GM19351 (cell line): ENCODE measurements around the gene SGO1.
"Not testable (repeated sequence)": the region's sequence is repeated elsewhere in the genome, so short reads cannot be mapped to it uniquely, and the experiment has no call there.

ENCODE experiments used
- ATAC-seq: cut with Tn5 transposase; IDR thresholded peaks from one replicate; pipeline ENCODE4 v1.9.1; 2021; ENCODE audit warnings: mild to moderate bottlenecking, moderate library complexity; ENCODE audit not compliant: unreplicated experiment

The SGO1 gene

DNA sequence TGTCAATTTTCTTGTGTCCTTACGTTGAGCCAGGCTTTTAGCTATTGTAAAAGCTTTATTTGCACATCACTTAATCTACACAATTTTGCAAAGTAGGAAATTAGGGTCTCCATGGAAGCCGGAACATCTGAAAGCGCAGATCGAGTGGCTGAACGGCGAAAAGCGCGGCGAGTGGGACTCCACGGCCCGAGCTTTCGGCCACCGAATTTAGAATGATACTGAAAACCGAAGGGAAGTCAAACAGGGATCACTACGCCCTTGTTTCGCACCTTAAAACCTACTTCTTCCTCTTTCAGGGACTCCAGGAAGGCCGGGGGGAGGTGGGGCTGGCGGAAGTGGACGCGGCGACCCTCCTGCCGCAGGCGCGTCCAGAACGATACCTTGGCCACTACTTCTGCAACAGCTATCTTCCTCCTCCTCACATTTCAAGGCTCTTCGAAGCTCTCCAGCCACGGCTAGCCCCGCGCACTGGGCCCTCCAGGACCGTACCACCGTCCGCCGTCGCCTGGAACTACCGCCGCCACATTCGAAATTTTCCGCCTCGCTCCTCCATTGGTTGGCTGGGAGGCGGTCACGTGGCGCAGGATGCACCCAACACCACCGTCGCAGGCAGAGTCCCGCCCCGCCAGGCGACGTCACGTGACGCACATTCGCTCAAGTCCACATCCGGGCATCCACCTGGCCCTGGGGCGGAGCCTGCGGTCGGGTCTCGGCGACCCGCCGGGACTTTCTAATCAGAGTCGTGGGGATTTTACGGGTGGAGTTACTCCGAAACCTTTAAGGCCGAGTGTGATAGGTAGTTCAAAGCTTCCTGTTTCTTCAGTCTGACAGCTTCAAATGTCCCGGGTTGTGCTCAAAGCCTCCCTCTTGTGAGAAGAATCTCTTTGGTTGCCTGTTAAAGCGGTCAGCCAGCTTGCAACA is at the start of gene SGO1:
Gene SGO1, minus strand, starts transcription at position 528 of the 921 bp plus-strand sequence. CDS start 2,179 bp downstream, outside the sequence.
- ATAC-seq, result peak; percentile 88

DNA sequence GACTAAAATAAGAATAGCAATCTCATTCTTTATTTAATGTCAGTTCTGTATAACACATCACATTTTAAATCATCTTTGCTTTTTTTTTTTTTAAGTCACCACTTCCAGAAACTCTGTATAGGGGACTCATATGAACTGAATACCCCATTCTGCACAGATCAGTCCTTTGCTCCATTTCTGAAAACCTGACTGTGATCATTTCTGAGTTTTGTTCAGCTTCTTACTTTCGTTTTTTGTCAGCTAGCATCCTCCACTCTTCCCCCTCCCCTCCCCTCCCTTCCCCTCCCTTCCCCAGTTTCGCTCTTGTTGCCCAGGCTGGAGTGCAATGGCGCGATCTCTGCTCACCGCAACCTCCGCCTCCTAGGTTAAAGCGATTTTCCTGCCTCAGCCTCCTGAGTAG is 49.8 kb upstream of the SGO1 start:
- ATAC-seq, result no peak

DNA sequence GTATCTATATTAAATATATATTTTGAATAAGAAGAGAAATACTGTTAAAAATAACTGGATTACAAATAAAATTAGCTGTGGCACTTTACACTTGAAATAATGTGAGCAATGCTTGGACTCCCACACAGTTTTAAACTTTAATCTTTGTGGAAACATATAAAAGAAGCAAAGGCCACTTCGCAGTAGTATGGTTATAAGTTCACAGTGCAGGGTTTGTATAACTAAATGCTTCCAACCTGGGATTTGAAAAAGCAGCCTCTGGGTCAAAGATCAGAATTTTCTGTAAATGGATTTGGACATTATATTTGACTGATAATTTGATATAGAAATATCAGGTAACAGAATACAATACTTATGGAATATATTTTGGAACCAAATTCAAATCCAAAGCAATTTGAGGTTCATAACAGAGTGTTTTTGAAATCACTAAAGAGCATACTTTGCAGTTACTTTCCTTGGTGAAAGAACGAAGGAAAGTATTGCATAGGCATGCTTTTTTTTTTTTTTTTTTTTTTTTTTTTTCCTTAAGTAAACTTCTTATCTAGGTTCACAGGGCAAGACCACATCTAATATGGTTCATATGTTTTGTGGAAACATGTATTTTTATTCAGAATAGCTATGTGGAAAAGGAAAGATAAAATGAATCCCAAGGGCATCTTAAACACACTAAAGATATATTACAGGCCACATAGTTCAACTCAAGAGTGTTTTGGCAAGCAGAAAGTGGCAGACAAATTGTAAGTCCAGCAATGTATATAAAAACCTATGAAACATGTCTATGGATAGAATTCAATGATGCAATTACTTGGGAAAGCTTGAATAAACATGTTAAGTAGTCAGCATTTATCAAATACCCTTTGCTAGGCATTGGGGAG is 47.1 kb upstream of the SGO1 start:
- ATAC-seq, result no peak

DNA sequence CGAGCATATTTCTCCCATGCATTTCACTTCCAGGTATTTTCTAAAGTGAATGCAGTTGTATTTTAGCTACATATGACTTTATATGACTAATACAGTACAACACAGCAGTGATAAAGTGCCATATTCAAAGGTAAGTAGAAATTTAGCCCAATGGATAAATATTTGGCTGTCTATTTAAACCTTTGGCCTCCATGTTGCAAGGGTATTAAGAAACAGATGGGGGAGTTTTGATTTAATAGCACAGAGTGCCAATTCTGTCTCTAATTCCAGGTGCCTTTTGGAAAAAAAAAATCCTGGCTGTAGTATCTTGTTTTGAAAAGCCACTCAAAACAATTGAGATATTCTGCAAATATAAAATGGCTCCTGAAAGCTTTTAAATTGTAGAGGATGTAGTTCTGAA is 44.9 kb upstream of the SGO1 start:
- ATAC-seq, result no peak

DNA sequence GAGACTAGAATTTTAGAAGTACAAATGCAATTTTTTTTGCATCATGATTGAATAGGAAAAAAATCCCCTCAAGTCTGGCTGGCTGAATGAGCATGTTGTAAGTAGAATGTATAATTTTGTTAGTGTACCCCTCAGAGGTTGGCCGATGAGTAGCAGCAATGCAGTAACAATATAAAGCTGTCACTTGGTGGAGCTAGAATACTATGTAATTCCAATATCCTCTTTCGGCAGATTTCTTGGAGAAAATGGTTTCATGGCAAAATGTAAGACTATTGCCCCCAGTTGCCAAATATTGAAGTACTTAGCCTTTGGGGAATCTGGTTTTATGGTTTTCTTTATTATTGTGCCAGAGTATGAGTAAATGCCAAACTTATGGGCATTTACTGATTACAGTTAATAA is 39.8 kb upstream of the SGO1 start:
- ATAC-seq, result peak; percentile 59

DNA sequence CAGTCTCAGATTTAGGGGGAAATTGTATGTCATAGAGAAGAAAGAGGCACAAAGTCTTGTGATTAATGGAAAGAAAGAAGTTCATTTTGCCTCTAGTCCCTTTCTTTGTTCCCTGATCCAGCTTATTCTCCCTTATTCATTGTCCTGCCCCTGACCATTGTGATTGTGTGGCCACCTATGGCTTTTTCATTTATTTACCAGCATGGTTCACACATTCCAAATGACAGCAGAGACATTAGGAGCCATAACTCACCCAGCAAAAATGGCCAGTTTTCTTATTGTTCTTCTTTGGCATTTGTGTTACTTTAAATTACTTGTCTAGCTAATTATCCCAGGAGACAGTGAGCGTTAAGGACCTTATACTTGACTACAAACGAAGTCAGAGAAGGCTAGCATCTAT is 36.3 kb upstream of the SGO1 start:
- ATAC-seq, result no peak

DNA sequence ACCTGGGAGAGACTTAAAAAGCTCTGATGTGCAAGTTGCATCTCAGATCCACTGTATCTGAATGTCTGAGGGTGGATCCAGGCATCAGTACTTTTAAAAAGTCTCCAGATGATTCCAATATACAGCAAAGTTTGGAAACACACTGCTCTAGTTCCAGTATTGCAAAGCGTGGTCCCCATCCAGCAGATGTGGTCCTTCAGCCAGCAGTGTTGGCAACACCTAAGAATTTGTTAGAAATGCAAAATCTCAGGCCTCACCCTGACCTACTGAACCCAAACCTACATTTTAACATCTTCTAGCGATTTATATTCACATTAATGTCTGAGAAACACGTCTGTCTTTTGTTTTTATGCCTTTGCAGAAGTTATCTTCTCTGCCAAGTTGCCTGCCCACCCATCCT is 32.2 kb upstream of the SGO1 start:
- no peak for ATAC-seq

DNA sequence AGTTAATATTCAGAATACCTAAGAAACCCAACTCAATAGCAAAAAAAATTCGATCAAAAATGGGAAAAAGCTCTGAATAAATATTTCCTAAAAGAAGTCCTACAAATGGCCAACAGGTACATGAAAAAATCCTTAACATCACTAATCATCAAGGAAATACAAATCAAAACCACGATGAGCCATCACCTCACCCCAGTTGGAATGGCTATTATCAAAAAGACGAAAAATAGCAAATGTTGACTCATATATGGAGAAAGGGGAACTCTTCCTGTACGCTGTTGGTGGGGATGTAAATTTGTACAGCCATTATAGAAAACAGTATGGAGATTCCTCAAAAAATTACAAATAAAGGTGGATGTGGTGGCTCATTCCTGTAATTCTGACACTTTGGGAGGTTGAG is 29.6 kb upstream of the SGO1 start:
- no peak for ATAC-seq

DNA sequence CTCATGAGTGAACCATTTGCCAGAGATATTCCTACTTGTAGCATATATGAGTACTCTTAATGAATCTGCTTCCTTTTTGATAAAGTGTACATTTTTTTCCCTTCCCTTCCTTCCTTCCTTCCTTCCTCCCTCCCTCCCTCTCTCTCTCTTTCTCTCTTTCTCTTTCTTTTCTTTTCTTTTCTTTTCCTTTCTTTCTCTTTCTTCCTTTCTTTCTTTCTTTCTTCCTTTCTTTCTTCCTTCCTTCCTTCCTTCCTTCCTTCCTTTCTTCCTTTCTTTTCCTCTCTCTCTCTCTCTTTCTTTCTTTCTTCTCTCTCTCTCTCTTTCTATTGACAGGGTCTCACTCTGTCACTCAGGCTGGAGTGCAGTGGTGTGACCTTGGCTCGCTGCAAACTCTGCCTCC is 27.5 kb upstream of the SGO1 start:
- ATAC-seq, result not testable (repeated sequence)

DNA sequence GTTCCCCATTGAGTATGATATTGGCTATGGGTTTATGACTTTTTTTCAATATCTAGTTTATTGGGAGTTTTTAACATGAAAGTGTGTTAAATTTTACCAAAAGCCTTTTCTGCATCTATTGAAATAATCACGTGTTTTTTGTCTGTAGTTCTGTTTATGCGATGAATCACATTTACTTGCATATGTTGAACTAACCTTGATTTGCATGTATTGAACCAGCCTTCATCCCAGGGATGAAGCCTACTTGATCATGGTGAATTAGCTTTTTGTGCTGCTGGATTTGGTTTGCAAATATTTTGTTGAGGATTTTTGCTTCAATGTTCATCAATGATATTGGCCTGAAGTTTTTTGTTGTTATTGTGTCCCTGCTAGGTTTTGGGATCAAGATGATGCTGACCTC is 21.9 kb upstream of the SGO1 start:
- ATAC-seq, result not testable (repeated sequence)

DNA sequence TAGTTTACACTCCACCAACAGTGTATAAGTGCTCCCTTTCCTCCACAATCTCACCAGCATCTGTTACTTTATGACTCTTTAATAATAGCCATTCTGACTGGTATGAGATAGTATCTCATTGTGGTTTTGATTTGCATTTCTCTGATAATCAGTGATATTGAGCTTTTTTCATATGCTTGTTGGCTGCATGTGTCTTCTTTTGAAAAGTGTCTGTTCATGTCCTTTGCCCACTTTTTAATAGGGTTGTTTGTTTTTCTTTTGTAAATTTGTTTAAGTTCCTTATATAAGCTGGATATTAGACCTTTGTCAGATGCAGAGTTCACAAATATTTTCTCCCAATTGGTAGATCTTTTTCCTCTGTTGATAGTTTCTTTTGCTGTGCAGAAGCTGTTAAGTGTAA is 19.9 kb upstream of the SGO1 start:
- not testable (repeated sequence) for ATAC-seq

DNA sequence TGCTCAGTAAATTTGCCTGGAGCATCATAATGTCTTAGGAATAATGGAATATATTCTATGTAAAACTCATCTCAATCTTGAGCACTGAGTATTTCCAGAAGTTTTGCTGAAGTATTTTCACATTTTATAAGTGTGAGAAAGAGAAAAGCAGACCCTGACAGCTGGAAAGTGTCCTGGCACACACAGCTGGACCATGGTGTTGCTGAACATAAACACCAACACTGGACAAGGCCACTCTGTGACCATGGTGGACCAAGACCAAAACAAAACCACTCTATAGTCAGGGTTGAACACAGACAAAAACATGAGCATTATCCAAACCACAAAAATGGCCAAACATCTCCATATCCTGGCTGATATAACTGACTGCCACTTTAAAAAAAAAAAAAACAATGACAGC is 15.1 kb upstream of the SGO1 start:
- ATAC-seq, result no peak

DNA sequence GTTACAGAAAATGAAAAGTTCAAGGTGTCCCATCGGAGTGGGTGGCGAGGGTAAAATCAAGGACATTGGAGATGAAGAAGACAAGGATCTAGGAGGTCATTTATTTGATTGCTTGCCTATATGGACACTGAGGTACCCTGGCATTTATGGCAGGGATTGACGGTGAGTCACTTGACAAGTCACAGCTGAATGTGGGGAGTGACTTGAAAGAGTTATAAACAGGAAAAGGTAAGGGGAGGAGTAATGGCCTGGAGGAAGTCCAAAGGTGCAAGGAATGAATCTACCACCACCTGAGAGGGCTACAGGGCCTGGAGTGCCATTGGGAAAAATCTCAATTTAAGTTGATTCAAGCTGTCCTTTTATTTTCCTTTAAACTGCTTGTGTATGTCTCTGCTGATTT is 11.8 kb upstream of the SGO1 start:
- no peak for ATAC-seq

DNA sequence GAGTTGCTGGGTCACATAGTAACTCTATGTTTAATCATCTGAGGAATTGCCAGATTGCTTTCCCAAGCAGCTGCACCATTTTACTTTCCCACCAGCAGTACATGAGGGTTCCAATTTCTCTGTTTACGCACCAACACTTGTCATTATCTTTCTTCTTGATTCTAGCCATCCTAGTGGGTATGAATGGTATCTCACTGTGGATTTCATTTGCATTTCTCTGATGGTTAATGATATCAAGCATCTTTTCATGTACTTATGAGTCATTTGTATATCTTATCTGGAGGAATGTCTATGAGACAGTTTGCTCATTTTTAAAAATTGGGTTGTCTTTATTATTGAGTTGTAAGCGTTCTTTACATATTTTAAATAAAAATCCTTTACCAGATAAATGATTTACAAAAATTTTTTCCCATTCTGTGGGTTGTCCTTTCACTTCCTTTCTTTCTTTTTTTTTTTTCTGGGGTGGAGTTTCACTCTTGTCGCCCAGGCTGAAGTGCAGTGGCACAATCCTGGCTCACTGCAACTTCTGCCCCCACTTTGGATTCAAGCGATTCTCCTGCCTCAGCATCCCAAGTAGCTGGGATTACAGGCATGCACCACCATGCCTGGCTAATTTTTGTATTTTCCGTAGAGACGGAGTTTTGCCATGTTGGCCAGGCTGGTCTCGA is 8.9 kb upstream of the SGO1 start:
- ATAC-seq, result no peak

DNA sequence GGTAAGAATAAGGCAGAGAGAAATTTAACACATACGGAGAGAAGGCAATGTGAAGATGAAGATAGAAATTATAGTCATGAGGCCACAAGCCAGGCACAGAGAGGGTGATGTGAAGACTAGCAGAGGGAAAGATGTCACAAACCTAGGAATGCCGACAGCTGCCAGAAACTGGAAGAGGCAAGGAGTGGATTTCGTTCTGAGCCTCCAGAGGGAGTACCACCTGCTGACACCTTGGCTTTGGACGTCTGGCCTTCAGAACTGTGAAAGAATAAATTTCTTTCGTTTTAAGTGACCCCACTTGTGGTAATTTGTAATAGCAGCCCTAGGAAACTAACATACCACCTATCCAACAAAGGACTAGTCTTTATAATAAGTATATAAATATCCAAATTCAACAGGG is 5.0 kb upstream of the SGO1 start:
- no peak for ATAC-seq

DNA sequence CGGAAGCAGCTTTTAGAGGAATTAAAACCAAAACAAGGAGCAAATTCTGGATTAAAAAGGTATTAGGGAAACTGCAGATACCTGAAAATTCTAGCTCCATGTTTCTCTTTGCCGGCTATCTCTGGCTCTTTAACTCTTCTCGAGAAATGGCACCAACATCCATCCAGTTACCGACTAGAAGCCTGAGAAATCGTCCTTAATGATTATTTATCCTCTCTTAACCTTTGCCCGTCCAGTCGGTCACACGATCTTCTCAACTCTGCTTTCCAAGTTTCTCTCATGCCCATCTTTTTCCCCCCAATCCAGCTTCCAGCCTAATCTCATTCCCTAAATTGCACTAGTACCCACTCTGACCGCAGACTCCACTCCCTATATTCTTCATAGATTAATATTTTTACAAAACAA is 596 bp upstream of the SGO1 start:
- peak; percentile 3 for ATAC-seq

DNA sequence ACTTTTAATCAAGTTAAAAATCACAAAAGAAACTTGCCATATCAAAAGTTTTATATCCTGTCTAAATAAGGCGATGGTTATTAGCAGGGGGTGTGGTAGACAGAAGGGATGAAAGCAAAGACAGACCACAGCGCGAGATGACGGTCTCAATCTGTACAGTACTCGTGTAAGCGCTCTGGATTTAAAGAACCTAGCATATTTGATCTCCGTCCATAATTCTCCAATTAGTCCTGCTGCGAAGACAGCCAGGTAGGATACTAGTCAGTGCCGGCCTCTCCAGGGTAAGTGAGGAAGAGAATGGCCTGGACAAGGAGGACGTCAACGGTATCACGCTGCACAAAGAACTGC is 701 bp downstream of the SGO1 start:
- ATAC-seq, result peak; percentile 16

DNA sequence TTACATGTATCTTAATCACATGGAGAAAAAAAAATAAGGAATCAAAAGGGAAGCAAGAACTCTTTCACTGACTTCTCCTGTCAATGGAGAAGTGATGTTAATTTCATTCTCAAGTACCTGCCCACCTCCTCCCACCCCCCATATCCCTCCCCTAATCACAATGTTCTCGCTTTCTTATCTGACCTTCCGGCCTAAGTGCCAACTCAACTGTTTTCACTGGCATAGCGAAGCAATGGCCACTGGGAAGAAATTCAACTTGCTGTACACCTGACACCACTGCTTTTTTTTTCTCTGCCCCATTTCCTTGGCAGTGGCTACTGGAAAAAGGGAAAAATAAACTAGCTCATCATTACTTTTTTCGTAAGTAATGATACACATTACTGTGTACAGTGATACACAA is 3.8 kb downstream of the SGO1 start:
- ATAC-seq, result no peak

DNA sequence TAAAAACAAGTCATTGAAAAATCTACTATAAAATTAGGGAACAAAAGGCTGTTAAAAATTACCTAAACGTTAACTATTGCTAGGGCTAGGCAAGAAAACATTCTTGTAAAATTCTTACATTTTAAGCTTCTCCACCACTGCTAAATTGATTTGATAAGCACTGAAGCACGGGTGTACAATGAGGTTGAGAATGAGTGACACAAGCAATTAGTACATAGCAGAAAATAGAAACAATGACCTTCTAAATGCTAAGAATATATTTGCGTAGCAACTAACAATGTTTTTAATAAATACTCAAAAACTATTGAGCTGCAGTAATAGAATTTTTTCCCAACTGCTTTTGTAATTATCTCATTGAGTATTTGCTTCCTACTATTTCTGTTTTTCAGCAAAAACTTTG is 4.7 kb downstream of the SGO1 start:
- no peak for ATAC-seq

DNA sequence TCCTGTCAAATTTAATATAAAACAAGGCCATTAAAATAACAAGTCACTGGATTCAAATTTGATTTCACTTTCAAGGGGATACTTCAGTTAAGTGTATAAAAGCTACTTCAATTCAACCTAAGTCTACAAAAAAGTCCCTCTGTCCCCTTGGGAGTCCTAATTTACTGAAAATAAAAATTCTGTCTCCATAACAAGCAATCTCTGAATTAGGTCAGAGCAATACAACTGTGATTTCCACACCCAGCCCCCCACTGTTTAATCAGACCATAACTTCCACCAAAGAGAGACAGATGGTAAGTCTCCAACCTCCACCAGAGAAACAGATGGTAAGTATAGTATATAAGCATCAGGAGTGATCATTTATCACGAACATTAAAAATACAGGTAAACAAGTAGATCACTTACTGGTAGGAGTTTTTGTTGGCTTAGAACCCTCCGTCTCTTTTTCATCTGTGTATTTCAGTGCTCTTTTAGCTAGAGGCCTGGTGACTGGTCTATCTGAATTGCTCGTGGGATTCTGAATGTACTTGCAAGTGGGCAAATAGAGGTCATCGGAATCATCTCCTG is 12.1 kb downstream of the SGO1 start:
- no peak for ATAC-seq

DNA sequence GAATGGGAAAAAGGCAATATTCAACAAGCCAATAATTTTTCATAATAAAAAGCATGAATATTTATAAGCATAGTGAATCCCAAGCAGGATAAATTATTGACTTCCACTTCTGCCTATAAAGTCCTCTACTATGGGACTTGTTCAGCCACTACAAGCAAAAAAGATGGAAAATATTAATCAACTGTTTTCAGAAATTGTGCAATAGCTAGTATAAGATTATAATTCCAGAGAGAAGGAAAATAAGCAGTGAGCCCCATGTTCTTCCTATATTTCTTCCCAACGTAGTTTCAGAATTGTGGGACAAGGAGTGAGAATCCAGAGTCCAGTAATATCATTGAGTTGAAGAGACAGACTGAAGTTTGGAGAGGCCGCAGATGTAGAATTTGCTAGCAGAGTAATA is 24.3 kb downstream of the SGO1 start:
- ATAC-seq, result no peak
